ENCODE measurements around the gene H2BK1.

- TF ChIP-seq CTCF (IDR thresholded peaks at IDR 0.05; ENCODE audit: poor library complexity) = no peak
- no peak for TF ChIP-seq EZH2 (IDR thresholded peaks at IDR 0.05; ENCODE audit: borderline replicate concordance)
These were observed 3.4 kb downstream of the H2BK1 start for GRCh38 chr7:151206914-151207313.

Measured in hepatocyte (in vitro differentiated cells).